Sigmoid colon (tissue), 7 donors: ENCODE data around the gene PRMT5. TPM values are rescaled to one million over a fixed set of nuclear protein-coding genes. Genes with fewer than 3 reads are reported as not detected.

Source experiments
- DNase-seq: peaks from one replicate; pipeline ENCODE4 v3.0.0-alpha.2; 2019
- H3K27ac ChIP-seq, 4 donors: fragments of 200-600 bp; sonication (generic); one replicate each; pipeline ENCODE4 v1.5.1; 2016 to 2019; ENCODE audit warnings: mild to moderate bottlenecking in 1 of 4
- H3K27me3 ChIP-seq, 3 donors: fragments of 200-600 bp; sonication (generic); one replicate each; pipeline ENCODE4 v1.5.1; 2019; ENCODE audit warnings: mild to moderate bottlenecking in 1 of 3
- H3K36me3 ChIP-seq, 4 donors: fragments of 200-600 bp; sonication (generic); one replicate each; pipeline ENCODE4 v1.5.1; 2016 to 2019
- H3K4me1 ChIP-seq, 4 donors: fragments of 200-600 bp; sonication (generic); one replicate each; pipeline ENCODE4 v1.5.1; 2017 to 2019
- H3K4me3 ChIP-seq, 4 donors: fragments of 200-600 bp; sonication (generic); one replicate each; pipeline ENCODE4 v1.5.1; 2017 to 2019; ENCODE audit warnings: mild to moderate bottlenecking in 2 of 4, moderate library complexity in 1 of 4
- H3K9me3 ChIP-seq, 4 donors: fragments of 200-600 bp in 3 of 4; sonication (generic) in 3 of 4; one replicate each; pipeline versions ENCODE4 v1.5.1 to v1.6.1; 2013 to 2019
- CTCF ChIP-seq, 4 experiments: fragments of 450-650 bp in 3 of 4; fragments of 200-600 bp in 1 of 4; IDR thresholded peaks; one replicate each; pipeline ENCODE4 v1.5.1; 2016 to 2019; ENCODE audit warnings: antibody characterized with exemption in 4 of 4, mild to moderate bottlenecking in 3 of 4, moderate library complexity in 2 of 4
- EP300 ChIP-seq, 4 donors: sonication (generic); formaldehyde crosslinking; IDR thresholded peaks; one replicate each; pipeline ENCODE4 v1.6.1; 2017; ENCODE audit warnings: antibody characterized with exemption in 4 of 4
- POLR2A ChIP-seq, 2 donors: fragments of 450-650 bp; IDR thresholded peaks; one replicate each; pipeline ENCODE4 v1.6.1; 2016; ENCODE audit warnings: antibody characterized with exemption in 2 of 2, mild to moderate bottlenecking in 2 of 2, moderate library complexity in 2 of 2
- POLR2AphosphoS5 ChIP-seq, 4 donors: sonication (generic); formaldehyde crosslinking; IDR thresholded peaks; one replicate each; pipeline ENCODE4 v1.6.1; 2017; ENCODE audit warnings: antibody characterized with exemption in 4 of 4
- WGBS, 2 donors: extraction: QIAGEN DNeasy Blood & Tissue Kit; methylation state at CpG; one replicate each; pipeline ENCODE4 v1.1.7; 2013; 5-methylcytosine and 5-hydroxymethylcytosine counted together
- intact Hi-C: fragments of 100-400 bp; cut with DNase I; formaldehyde crosslinking; loops from one replicate; pipeline ENCODE4 v1.15.1; 2023
- polyA plus RNA-seq, 3 donors: library from polyadenylated mRNA; stranded (reverse); fragments of 200-250 nt; gene quantifications; one replicate each; pipeline ENCODE4 v1.2.3, GENCODE V29; 2013
- total RNA-seq, 4 donors: library from RNA; depleted of rRNA; stranded (reverse); fragments of >200 nt; gene quantifications; one replicate each; pipeline ENCODE4 v1.1.0, GENCODE V29; 2016
- donor health status: healthy with polysubstance abuse.
- donor health status: Bipolar disorder and iron deficiency.
- donor health status: healthy.

The PRMT5 gene
- total and polyA plus RNA-seq, 7 donors: 33.3 to 66.7 (median 53.3) TPM

- no peaks in the 10 kb centered on the region for H3K9me3 ChIP-seq
- 27 to 50% methylated on average over 15 of the region's 15 CpGs for WGBS, 2 donors
- DNase-seq: no peak
- H3K27me3 ChIP-seq: no peaks in the 10 kb centered on the region
- TF ChIP-seq POLR2A (IDR thresholded peaks at IDR 0.05): no peak
- no peak for TF ChIP-seq EP300 (IDR thresholded peaks at IDR 0.05)
- peak in 2 of 4 donors; percentile 49 to 58 for TF ChIP-seq POLR2AphosphoS5 (IDR thresholded peaks at IDR 0.05)
- no peak for TF ChIP-seq CTCF (IDR thresholded peaks at IDR 0.05)
- H3K36me3 ChIP-seq: peaks cover 3 to 13% (median 6%) of the 10 kb centered on the region in 4 donors
- H3K4me1 ChIP-seq: peaks cover 0 to 40% (median 28%) of the 10 kb centered on the region in 4 donors
- H3K4me3 ChIP-seq: no peak within 1 kb of the TSS
- intact Hi-C loops: no loop called here
- H3K27ac ChIP-seq: no peak within 1 kb of the TSS
Observed at GRCh38 chr14:22883173-22883976, 45.8 kb downstream of the PRMT5 start, which contains the start of gene REM2. Gene REM2, plus strand, starts transcription at chr14:22883222. Its CDS starts 66 bp downstream, at chr14:22883288.

- H3K9me3 ChIP-seq: no peaks in the 10 kb centered on the region
- H3K4me1 ChIP-seq: peaks cover 0 to 34% (median 25%) of the 10 kb centered on the region in 4 donors
- peaks cover 10 to 20% (median 13%) of the 10 kb centered on the region in 4 donors for H3K36me3 ChIP-seq
- H3K27ac ChIP-seq: no peak overlapping the region
- intact Hi-C loops: no loop called here
- no peak overlapping the region for H3K4me3 ChIP-seq
- H3K27me3 ChIP-seq: no peaks in the 10 kb centered on the region
- WGBS, 2 donors: 16 to 31% methylated on average over 6 of the region's 6 CpGs
- no peak for TF ChIP-seq POLR2A (IDR thresholded peaks at IDR 0.05)
- TF ChIP-seq POLR2AphosphoS5 (IDR thresholded peaks at IDR 0.05): peak in 2 of 4 donors; percentile 11 to 33
- no peak for TF ChIP-seq EP300 (IDR thresholded peaks at IDR 0.05)
- no peak for TF ChIP-seq CTCF (IDR thresholded peaks at IDR 0.05)
- peak; percentile 70 for DNase-seq
Observed at GRCh38 chr14:22882529-22883172, 46.5 kb downstream of the PRMT5 start.

- Histone ChIP-seq H3K36me3 (peaks cover 16 to 26% (median 19%) of the 10 kb centered on the region in 4 donors), H3K4me3 (no peak overlapping the region), H3K4me1 (peaks cover 0 to 28% (median 20%) of the 10 kb centered on the region in 4 donors), H3K27ac (no peak overlapping the region), H3K27me3 (no peaks in the 10 kb centered on the region), H3K9me3 (no peaks in the 10 kb centered on the region)
- TF ChIP-seq CTCF (IDR thresholded peaks at IDR 0.05): no peak
- no peak for TF ChIP-seq EP300 (IDR thresholded peaks at IDR 0.05)
- TF ChIP-seq POLR2A (IDR thresholded peaks at IDR 0.05): no peak
- no peak for TF ChIP-seq POLR2AphosphoS5 (IDR thresholded peaks at IDR 0.05)
- WGBS, 2 donors: 38 to 46% methylated on average over 7 of the region's 7 CpGs
- DNase-seq: no peak
- intact Hi-C loops: no loop called here
Observed at GRCh38 chr14:22882064-22882463, 47.1 kb downstream of the PRMT5 start.

- peaks cover 0 to 47% (median 40%) of the 10 kb centered on the region in 4 donors for H3K4me1 ChIP-seq
- TF ChIP-seq CTCF (IDR thresholded peaks at IDR 0.05): no peak
- no peak overlapping the region for H3K4me3 ChIP-seq
- no peaks in the 10 kb centered on the region for H3K27me3 ChIP-seq
- no peaks in the 10 kb centered on the region for H3K9me3 ChIP-seq
- intact Hi-C loops: no loop called here
- no peak for DNase-seq
- H3K36me3 ChIP-seq: peaks cover 43 to 61% (median 52%) of the 10 kb centered on the region in 4 donors
- 84 to 86% methylated on average over 8 of the region's 8 CpGs for WGBS, 2 donors
- no peak overlapping the region for H3K27ac ChIP-seq
Observed at GRCh38 chr14:22878271-22879246, 50.6 kb downstream of the PRMT5 start.
